ENCODE results near the gene GRHL1.

Gene GRHL1

GRCh38 chr2:10005461-10006235 is 54.2 kb downstream of the GRHL1 start:
- no peak for TF ChIP-seq CTCF (IDR thresholded peaks at IDR 0.05; ENCODE audit: insufficient read depth, missing control alignments)
- no peak for FAIRE-seq

GRCh38 chr2:10006236-10007161 is 55.0 kb downstream of the GRHL1 start:
- TF ChIP-seq CTCF (IDR thresholded peaks at IDR 0.05; ENCODE audit: insufficient read depth, missing control alignments): no peak
- DNase-seq (ENCODE audit: insufficient read length, low spot score) (no peak), FAIRE-seq (no peak)

More at GRCh38 chr2:10005461-10006235, 54.2 kb downstream of the GRHL1 start:
- no peak for DNase-seq (ENCODE audit: insufficient read length, low spot score)

GRCh38 chr2:10007435-10007834 is 55.9 kb downstream of the GRHL1 start:
- FAIRE-seq: no peak
- no peak for TF ChIP-seq CTCF (IDR thresholded peaks at IDR 0.05; ENCODE audit: insufficient read depth, missing control alignments)

GRCh38 chr2:10007921-10008808 is 56.7 kb downstream of the GRHL1 start:
- peak; percentile 38 for TF ChIP-seq CTCF (IDR thresholded peaks at IDR 0.05; ENCODE audit: insufficient read depth, missing control alignments)
- DNase-seq (ENCODE audit: insufficient read length, low spot score): no peak
- FAIRE-seq: no peak

More at GRCh38 chr2:10007435-10007834, 55.9 kb downstream of the GRHL1 start:
- no peak for DNase-seq (ENCODE audit: insufficient read length, low spot score)

- TF ChIP-seq CTCF (IDR thresholded peaks at IDR 0.05; ENCODE audit: insufficient read depth, missing control alignments): no peak
- no peak for FAIRE-seq
- no peak for DNase-seq (ENCODE audit: insufficient read length, low spot score)
These were observed 57.3 kb downstream of the GRHL1 start for GRCh38 chr2:10008809-10009176.

GRCh38 chr2:10009271-10009810 is 57.8 kb downstream of the GRHL1 start:
- DNase-seq (ENCODE audit: insufficient read length, low spot score) (no peak), FAIRE-seq (no peak)
- no peak for TF ChIP-seq CTCF (IDR thresholded peaks at IDR 0.05; ENCODE audit: insufficient read depth, missing control alignments)

All from D721Med (cell line).